GM12872 (cell line): ENCODE data around the gene DMAC1.

Experiments used
- CTCF ChIP-seq: IDR thresholded peaks from 3 replicates; pipeline ENCODE4 v1.5.1; 2011; ENCODE audit warnings: low read depth, mild to moderate bottlenecking, low read length, moderate library complexity; ENCODE audit not compliant: insufficient read depth

DMAC1 gene

GRCh38 chr9:7827792-7828191 lies 28.2 kb upstream of the DMAC1 start:
- no peak for TF ChIP-seq CTCF

- TF ChIP-seq CTCF: no peak
Observed at GRCh38 chr9:7827056-7827455, 27.5 kb upstream of the DMAC1 start.

GRCh38 chr9:7823651-7824050 lies 24.1 kb upstream of the DMAC1 start:
- no peak for TF ChIP-seq CTCF

- TF ChIP-seq CTCF: no peak
Observed at GRCh38 chr9:7819984-7820383, 20.4 kb upstream of the DMAC1 start.

- TF ChIP-seq CTCF: no peak
Observed at GRCh38 chr9:7816021-7816420, 16.4 kb upstream of the DMAC1 start.

GRCh38 chr9:7813030-7813429 lies 13.5 kb upstream of the DMAC1 start:
- TF ChIP-seq CTCF: no peak

- TF ChIP-seq CTCF: no peak
Observed at GRCh38 chr9:7811677-7812076, 12.1 kb upstream of the DMAC1 start.

GRCh38 chr9:7802666-7803065 lies 3.1 kb upstream of the DMAC1 start:
- TF ChIP-seq CTCF: no peak
